ENCODE measurements around the gene GPR141.

GPR141 gene

DNA sequence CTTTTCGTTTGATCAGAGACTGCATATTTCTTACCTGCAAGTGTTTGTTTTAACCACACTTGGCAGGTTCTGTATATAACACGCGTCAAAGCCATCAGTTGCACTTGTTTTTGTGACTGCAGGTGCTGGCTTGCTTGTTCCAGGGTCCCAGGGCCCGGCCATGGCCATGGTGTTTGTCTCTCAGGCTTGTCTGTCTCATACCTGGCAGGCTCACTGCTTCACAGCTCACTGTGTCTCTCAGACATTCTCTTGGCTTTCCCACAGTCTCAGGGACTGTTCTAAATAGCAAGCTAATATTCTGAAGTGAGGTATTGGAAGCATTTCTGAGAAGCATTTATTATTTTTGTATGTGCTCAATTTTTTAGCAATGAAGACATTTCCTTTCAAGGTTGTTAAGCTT is 46.9 kb downstream of the GPR141 start:
- no peak for DNase-seq (ENCODE audit: low read depth in 1 of 2, low spot score in 1 of 2)

- no peak for DNase-seq (ENCODE audit: low read depth in 1 of 2, low spot score in 1 of 2)
Measured at GRCh38 chr7:37732253-37732652, 48.7 kb downstream of the GPR141 start.

DNA sequence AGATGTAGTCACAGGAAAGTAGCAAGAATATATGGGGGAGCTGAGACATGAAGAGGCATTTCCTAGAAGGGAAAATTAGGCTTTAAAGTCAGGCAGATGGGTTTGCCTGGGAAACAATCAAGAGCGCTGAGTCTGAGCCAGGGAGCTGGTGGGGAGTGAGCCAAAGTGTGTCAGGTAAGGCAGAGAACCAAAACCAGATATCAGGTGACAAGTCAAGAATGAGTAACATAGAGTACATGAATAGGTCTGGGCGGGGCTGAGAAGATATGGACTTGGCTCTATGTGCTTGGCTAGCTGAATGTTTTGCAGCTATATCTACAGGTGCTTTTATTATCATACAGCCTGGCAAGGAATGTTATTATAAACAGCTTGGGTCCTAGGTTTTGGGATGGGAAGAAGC is 49.3 kb downstream of the GPR141 start:
- no peak for DNase-seq (ENCODE audit: low read depth in 1 of 2, low spot score in 1 of 2)

DNA sequence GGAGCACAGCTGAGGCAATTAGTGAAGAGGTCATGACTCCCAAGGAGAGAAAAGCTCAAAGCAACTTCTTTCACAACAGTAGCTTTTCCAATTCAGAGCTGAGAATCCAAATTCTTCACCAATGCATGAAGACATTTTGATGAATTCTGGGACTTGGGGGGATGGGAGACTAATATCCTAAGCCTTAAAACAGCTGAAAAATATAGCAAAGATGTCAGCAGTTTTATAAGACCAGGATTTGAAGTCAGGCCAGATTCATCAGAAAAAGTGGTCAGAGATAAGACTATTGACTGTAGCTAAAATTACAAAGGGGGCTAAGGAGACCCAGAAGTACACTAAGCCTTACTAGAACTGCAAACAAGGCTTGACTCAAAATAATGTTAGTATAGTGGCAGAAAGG is 51.6 kb downstream of the GPR141 start:
- no peak for DNase-seq (ENCODE audit: low read depth in 1 of 2, low spot score in 1 of 2)

DNA sequence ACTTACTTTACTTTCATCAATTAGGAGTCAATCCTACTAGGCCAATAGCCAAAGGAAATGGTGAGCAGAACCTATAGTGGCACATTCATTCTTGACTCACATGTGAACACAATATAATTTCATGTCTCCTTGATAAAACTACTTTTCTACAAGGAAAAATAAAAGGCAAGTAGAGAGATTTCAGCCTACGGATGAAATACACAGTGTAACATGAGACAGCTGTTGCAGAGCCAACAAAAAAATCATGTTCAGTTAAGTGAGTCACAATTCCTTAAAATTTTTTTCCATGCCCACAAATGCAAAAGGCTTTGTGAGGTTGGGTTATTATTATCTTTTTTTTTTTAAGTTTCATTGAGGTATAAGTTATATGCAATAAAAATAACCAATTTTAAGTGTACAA is 54.8 kb downstream of the GPR141 start:
- no peak for DNase-seq (ENCODE audit: low read depth in 1 of 2, low spot score in 1 of 2)

- no peak for DNase-seq (ENCODE audit: low read depth in 1 of 2, low spot score in 1 of 2)
Measured at GRCh38 chr7:37740398-37740797, 56.8 kb downstream of the GPR141 start.

DNA sequence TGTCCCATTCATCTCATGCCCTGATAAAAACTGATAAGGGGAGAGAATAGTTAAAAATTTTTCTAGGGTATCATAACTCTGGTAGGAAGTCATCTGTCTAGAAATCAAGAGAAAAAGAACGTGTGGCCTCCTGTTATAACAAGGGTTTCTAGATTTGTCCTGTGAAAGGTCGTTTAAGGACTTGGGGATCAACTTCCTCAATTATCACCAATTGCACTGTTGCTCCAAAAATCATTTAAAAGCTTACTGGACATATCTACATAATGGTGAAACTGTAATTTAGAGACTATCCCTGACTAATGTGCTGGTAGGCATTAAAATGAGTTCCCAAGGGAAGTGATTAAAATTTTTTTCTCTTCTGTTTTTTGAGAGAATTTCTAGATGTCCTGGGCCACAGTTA is 58.2 kb downstream of the GPR141 start:
- DNase-seq (ENCODE audit: low read depth in 1 of 2, low spot score in 1 of 2): no peak

DNA sequence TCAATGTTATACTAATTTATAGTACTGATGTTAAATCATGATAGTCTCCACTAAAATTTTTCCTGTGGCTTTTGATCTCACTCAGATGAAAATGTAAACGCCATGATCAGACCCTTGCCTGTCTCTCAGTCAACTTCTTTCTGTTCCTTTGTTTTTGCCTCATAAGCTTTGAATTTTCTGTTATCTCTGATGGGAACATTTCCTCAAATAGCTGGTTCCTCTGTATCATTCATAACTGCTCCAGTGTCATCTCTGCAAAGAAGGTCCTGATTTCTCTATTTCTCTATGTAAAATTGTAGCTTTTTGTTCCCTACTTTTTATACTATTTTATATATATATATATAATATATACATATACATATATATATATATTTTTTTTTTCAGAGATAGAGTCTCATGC is 67.5 kb downstream of the GPR141 start:
- no peak for DNase-seq (ENCODE audit: low read depth in 1 of 2, low spot score in 1 of 2)

GRCh38 chr7:37753398-37754050 is 70.0 kb downstream of the GPR141 start:
- no peak for DNase-seq (ENCODE audit: low read depth in 1 of 2, low spot score in 1 of 2)

DNA sequence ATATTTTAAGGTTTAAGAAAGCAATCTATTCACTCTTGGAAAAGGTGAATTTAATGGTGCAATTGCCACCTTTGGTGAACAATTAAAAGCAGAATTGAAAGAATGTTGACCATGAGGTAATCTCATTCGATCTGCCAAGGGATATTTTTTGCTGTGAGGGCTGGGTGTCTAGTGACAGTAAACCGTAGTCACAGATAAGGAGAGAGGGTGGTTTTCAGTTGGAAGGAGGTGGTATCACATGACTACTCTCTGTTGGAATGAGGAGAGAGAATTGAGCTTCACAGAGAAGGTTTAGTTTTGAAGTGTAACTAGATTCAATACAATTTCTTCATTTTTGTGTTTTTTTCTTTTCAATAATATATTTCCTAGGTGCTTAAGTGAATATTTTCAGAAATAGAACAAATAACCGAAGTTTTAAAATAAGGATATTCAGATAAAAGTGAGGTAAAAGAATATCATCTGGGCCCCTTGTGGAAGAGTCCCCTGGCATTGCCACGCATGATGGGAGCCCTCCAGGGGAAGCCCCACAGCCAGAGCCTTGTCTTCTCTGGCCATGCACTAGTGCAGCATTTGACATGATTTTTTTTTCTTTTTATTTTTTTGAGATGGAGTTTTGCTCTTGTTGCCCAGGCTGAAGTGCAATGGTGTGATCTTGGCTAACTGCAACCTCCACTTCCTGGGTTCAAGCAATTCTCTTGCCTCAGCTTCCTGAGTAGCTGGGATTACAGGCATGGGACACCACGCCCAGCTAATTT is 73.4 kb downstream of the GPR141 start:
- no peak for DNase-seq (ENCODE audit: low read depth in 1 of 2, low spot score in 1 of 2)

- no peak for DNase-seq (ENCODE audit: low read depth in 1 of 2, low spot score in 1 of 2)
Measured at GRCh38 chr7:37757563-37757962, 74.0 kb downstream of the GPR141 start.

- no peak for DNase-seq (ENCODE audit: low read depth in 1 of 2, low spot score in 1 of 2)
Measured at GRCh38 chr7:37758501-37759045, 75.0 kb downstream of the GPR141 start.

DNA sequence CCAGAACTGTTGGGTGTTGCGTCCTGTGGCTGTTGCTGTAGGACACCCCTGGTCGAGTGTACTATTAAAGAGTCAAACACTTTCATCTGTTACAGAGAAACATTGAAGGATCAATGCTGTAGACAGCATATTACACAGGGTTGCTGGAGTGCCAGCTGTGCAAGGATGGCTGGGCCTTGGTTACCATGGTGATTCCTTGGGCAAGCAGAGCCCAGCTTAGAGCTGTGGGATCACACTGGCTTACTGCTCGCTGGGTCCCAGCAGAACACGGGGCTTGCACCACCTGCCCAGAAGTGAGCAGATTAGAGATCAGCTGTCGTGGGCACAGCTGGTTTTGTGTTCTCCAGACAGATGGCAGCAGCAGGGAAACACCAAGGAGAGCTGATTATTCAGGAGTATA is 76.0 kb downstream of the GPR141 start:
- DNase-seq (ENCODE audit: low read depth in 1 of 2, low spot score in 1 of 2): no peak

DNA sequence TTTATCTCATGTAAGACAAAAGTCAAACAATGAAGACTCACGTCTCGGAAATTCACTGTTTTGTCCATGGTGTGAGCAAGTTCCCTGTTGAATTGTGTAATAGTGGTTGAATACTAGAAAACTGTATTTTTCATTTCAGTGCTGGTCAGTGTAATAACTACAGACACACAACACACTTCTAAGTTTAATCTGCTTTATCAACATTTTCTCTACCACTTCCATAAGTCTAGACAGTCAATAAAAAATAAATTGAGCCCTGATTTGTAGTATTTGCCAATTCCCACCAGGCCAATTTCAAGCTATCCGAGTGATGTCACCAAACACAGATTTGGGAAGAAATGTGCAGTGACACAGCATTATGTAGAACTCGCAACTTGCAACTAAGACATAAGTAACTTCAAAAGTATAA is 81.9 kb downstream of the GPR141 start:
- no peak for DNase-seq (ENCODE audit: low read depth in 1 of 2, low spot score in 1 of 2)

DNA sequence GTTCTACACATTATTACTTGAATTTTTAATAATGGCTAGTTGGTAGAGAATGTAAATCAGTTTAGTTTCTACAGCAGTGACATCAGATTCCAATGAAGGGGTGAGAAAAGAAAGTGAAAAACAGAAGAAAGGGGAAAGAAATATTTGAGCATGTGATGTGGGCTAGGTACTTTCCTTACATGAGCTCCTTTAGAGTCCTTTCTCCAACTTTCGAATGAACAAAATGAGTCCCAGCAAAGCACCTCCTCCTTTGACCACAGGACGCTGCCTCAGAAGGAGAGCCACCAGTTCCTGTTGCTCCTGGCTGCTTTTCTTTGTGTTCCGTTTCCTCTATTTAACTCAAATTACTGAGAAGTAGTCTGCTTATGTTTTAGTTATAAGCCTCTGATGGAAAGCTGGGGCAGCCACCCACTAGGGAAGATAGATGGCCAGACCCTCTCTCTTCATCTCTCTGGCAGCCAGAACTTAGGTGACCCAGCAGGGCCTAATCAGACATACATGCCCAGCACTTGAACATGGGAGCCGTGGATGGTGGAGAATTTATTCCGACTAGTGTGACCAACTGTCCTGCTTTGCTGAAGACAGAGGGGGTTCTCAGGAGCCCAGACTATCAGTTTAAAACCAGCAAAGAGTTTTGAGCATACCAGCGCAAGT is 82.4 kb downstream of the GPR141 start:
- DNase-seq (ENCODE audit: low read depth in 1 of 2, low spot score in 1 of 2): no peak

DNA sequence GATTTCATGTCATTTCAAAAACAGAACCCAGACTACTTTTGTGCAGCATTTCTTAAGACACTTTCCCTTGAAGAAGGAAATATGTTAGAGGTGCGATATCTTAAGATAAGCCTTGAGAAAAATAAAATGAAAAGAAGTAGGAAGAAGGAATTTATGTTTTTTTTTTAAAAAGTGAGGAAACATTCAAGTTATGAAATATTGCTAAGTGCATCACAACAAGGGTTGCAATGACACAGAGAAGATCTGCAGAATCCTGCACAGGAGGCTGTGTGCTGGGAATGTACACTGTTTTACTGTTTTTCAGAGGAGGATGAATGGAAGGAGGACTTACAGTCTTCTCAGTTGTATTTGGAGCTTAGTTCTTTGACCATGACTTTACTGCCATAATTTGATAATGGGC is 85.0 kb downstream of the GPR141 start:
- DNase-seq (ENCODE audit: low read depth in 1 of 2, low spot score in 1 of 2): no peak

GRCh38 chr7:37769291-37769690 is 85.7 kb downstream of the GPR141 start:
- DNase-seq (ENCODE audit: low read depth in 1 of 2, low spot score in 1 of 2): no peak

DNA sequence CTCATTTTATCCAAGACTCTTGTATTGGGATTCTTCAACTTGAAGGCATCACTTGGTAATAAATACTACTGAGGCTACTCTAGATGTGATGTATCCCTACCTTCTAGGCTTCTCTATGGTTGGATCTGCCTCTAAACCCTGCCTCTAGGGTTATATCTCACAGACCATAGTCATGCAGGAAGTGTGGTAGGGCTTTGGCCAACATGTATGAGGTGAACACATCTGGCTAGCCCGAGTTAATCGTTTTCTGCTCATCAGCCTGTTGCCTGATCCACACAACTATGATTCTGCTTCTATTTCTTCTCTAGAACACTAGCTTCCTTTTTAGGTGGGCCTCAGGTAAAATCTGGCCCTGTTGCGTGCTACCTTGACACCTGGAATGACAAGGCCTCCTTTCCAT is 86.2 kb downstream of the GPR141 start:
- DNase-seq (ENCODE audit: low read depth in 1 of 2, low spot score in 1 of 2): no peak

DNA sequence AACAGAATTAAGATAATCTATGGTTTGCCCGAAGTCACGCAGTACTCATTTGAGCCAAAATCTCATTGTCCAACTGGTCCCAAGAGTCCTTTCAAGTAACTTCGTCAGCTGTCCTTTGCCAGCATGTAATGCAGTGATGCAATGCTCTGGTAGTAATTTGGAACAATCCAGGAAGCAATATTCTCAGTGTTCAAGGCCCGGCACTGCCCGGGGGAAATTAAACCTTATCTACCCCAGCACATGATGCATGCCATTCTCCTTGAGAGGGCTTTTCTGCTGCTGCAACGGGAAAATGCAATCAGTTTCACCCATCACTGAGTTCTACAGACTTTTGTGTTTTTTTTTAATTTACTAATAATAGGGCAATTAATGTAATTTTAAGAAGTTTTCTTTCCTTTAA is 87.3 kb downstream of the GPR141 start:
- DNase-seq (ENCODE audit: low read depth in 1 of 2, low spot score in 1 of 2): no peak

- no peak for DNase-seq (ENCODE audit: low read depth in 1 of 2, low spot score in 1 of 2)
Measured at GRCh38 chr7:37771342-37771741, 87.8 kb downstream of the GPR141 start.

GRCh38 chr7:37771801-37772200 is 88.2 kb downstream of the GPR141 start:
- no peak for DNase-seq (ENCODE audit: low read depth in 1 of 2, low spot score in 1 of 2)

DNA sequence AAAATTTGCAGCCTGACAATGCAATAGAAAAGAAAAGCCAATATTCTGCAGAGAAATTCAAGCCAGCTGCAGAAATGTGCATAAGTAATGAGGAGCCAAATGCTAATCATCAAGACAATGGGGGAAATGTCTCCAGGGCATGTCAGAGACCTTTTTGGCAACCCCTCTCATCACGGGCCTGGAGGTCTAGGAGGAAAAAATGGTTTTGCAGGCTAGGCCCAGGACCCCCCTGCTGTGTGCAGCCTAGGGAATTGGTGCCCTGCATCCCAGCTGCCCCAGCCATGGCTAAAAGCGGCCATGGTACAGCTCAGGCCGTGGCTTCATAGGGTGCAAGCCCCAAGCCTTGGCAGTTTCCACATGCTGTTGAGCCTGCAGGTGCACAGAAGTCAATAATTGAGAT is 92.4 kb downstream of the GPR141 start:
- DNase-seq (ENCODE audit: low read depth in 1 of 2, low spot score in 1 of 2): no peak

Data from activated CD4-positive, alpha-beta T cell treated with anti-CD3 and anti-CD28 coated beads, Interleukin-2, amount 50 U/mL, for 24 hours (primary cell).